Measurements from ENCODE around the gene PYROXD2. TPM values are rescaled to one million over a fixed set of nuclear protein-coding genes. Genes with fewer than 3 reads are reported as not detected.

PYROXD2 gene
- total RNA-seq, 1 experiment from 2014 or later: 2.3 TPM

- ChIA-PET POLR2A (interaction anchor here (0.5 kb wide), 1 partner anchor 913 kb away, joined by 3 read pairs; no protein-coding TSS in a partner anchor), CTCF (no interaction called here)
- ATAC-seq (no peak), DNase-seq (ENCODE audit: low read depth, low spot score) (no peak)
- no peak overlapping the region for H3K4me3 ChIP-seq (ENCODE audit: low read depth in 2 of 2, low read length in 2 of 2)
- peaks cover 17% of the 10 kb centered on the region for H3K4me1 ChIP-seq (ENCODE audit: control insufficient read depth, insufficient read depth, low read length)
- no peak for TF ChIP-seq TCF7L2 (IDR thresholded peaks at IDR 0.05; ENCODE audit: low read depth, low read length)
- no peak for TF ChIP-seq CTCF (IDR thresholded peaks at IDR 0.05)
- TF ChIP-seq REST (IDR thresholded peaks at IDR 0.05; ENCODE audit: insufficient read depth in 1 of 2, low read depth in 2 of 2, low read length in 1 of 2): no peak
- TF ChIP-seq SIN3A (IDR thresholded peaks at IDR 0.05; ENCODE audit: borderline replicate concordance, insufficient read depth, low read depth, low read length): no peak
- no peak for TF ChIP-seq POLR2AphosphoS5 (IDR thresholded peaks at IDR 0.05; ENCODE audit: low read depth, low read length)
- no peak overlapping the region for H3K27ac ChIP-seq (ENCODE audit: low read length)
- H3K9me3 ChIP-seq (ENCODE audit: control insufficient read depth, insufficient read depth, low read depth, low read length): no peaks in the 10 kb centered on the region
- in situ Hi-C loops (cut with HindIII; ENCODE audit: low pct_unique_long_range_greater_than_20kb, low sequenced_read_pairs) (no loop called here), intact Hi-C loops (cut with micrococcal nuclease; ENCODE audit: unreplicated experiment) (no loop called here)
- no peaks in the 10 kb centered on the region for H3K27me3 ChIP-seq (ENCODE audit: control insufficient read depth, insufficient read depth, low read length)
- H3K36me3 ChIP-seq (ENCODE audit: control insufficient read depth, insufficient read depth, low read length): no peaks in the 10 kb centered on the region; the same call in none of the 2 replicates
- BruUV-seq (replicated peaks): no TSS peak
Observed at GRCh38 chr10:98415731-98416119, 743 bp upstream of the PYROXD2 start.

- Histone ChIP-seq H3K27ac (ENCODE audit: low read length) (peak overlapping the region; percentile 48; the same call in 1 of the 2 replicates), H3K4me1 (ENCODE audit: control insufficient read depth, insufficient read depth, low read length) (peaks cover 17% of the 10 kb centered on the region), H3K4me3 (ENCODE audit: low read depth in 2 of 2, low read length in 2 of 2) (peak overlapping the region; percentile 38), H3K27me3 (ENCODE audit: control insufficient read depth, insufficient read depth, low read length) (no peaks in the 10 kb centered on the region), H3K36me3 (ENCODE audit: control insufficient read depth, insufficient read depth, low read length) (no peaks in the 10 kb centered on the region; the same call in 1 of the 2 replicates), H3K9me3 (ENCODE audit: control insufficient read depth, insufficient read depth, low read depth, low read length) (no peaks in the 10 kb centered on the region)
- BruUV-seq (replicated peaks): no TSS peak
- ChIA-PET CTCF (no interaction called here), POLR2A (no interaction called here)
- intact Hi-C loops (cut with micrococcal nuclease; ENCODE audit: unreplicated experiment): no loop called here
- DNase-seq (ENCODE audit: low read depth, low spot score): no peak
- no peak for ATAC-seq
- TF ChIP-seq TCF7L2 (IDR thresholded peaks at IDR 0.05; ENCODE audit: low read depth, low read length): no peak
- in situ Hi-C loops (cut with HindIII; ENCODE audit: low pct_unique_long_range_greater_than_20kb, low sequenced_read_pairs): no loop called here
Observed at GRCh38 chr10:98414578-98414931, 427 bp downstream of the PYROXD2 start.

GRCh38 chr10:98411768-98412167 is 3.2 kb downstream of the PYROXD2 start:
- Histone ChIP-seq H3K4me3 (ENCODE audit: low read depth in 2 of 2, low read length in 2 of 2) (no peak overlapping the region), H3K27ac (ENCODE audit: low read length) (no peak overlapping the region), H3K27me3 (ENCODE audit: control insufficient read depth, insufficient read depth, low read length) (no peaks in the 10 kb centered on the region), H3K9me3 (ENCODE audit: control insufficient read depth, insufficient read depth, low read depth, low read length) (no peaks in the 10 kb centered on the region), H3K36me3 (ENCODE audit: control insufficient read depth, insufficient read depth, low read length) (no peaks in the 10 kb centered on the region; the same call in 1 of the 2 replicates), H3K4me1 (ENCODE audit: control insufficient read depth, insufficient read depth, low read length) (peaks cover 17% of the 10 kb centered on the region)
- TF ChIP-seq SIN3A (IDR thresholded peaks at IDR 0.05; ENCODE audit: borderline replicate concordance, insufficient read depth, low read depth, low read length) (no peak), POLR2AphosphoS5 (IDR thresholded peaks at IDR 0.05; ENCODE audit: low read depth, low read length) (no peak), TCF7L2 (IDR thresholded peaks at IDR 0.05; ENCODE audit: low read depth, low read length) (no peak), CTCF (IDR thresholded peaks at IDR 0.05) (no peak), REST (IDR thresholded peaks at IDR 0.05; ENCODE audit: insufficient read depth in 1 of 2, low read depth in 2 of 2, low read length in 1 of 2) (no peak)
- CTCF ChIA-PET: no interaction called here
- POLR2A ChIA-PET: no interaction called here
- ATAC-seq: no peak
- no peak for DNase-seq (ENCODE audit: low read depth, low spot score)
- in situ Hi-C loops (cut with HindIII; ENCODE audit: low pct_unique_long_range_greater_than_20kb, low sequenced_read_pairs) (no loop called here), intact Hi-C loops (cut with micrococcal nuclease; ENCODE audit: unreplicated experiment) (no loop called here)
- BruUV-seq (replicated peaks): no TSS peak
